Left renal pelvis (tissue), 4 donors: ENCODE data around the gene KRT83. TPM values are rescaled to one million over a fixed set of nuclear protein-coding genes. Genes with fewer than 3 reads are reported as not detected.
"Not testable (repeated sequence)": the region's sequence is repeated elsewhere in the genome, so short reads cannot be mapped to it uniquely, and the experiment has no call there.

Source experiments
- DNase-seq, 4 donors: peaks; one replicate each; pipeline ENCODE4 v3.0.0-alpha.2; 2013; ENCODE audit warnings: low read depth in 4 of 4, low spot score in 3 of 4
- polyA plus RNA-seq, 4 donors: library from polyadenylated mRNA; unstranded; fragments of 120-200 nt; gene quantifications; one replicate each; pipeline ENCODE4 v1.2.1, GENCODE V29; 2013; ENCODE audit not compliant: insufficient read length in 4 of 4

Gene KRT83
- polyA plus RNA-seq, 4 donors, result not detected

GRCh38 chr12:52334185-52334584 is 13.0 kb upstream of the KRT83 start:
- DNase-seq, result no peak

DNA sequence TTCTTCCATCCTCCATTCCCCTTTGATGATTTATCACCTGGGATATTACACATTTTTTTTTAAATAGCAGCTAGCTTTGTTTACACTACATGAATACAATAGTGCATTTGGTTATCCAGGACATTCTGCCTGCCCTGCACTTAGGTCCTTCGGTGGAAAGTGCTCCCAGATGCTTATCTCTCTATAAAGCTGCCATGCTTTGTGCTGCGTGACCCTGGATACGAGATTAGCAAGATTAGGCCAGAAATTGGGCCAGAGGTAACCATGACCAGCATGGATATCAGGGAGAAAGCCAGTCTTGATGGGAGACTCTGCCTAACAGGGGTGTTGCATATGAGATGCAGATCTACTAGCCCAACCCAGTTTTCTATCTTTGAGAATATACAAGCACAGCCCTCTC is 12.1 kb upstream of the KRT83 start:
- DNase-seq, result no peak

- no peak for DNase-seq
These were observed 11.2 kb upstream of the KRT83 start for GRCh38 chr12:52332381-52332780.

GRCh38 chr12:52331833-52332232 is 10.6 kb upstream of the KRT83 start:
- no peak for DNase-seq

DNA sequence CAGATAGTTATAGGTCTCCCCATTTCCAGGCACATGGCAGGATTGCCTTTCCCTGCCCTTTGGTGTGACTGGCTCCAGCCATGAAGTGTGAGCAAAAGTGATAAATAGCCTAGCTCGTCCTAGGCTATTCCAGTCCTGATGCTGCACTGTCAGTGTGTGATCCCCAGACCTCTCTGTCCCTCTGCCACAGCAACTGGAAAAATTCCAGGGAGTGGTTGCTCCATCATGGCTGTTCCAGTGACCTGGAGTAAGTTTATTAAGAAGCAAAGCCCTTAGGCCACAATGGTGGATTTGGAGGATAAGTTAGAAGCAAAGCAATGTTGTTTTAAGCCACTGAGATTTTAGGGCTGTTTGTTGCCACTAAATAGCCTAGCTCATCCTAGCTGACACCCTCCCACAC is 9.8 kb upstream of the KRT83 start:
- DNase-seq, result no peak

DNA sequence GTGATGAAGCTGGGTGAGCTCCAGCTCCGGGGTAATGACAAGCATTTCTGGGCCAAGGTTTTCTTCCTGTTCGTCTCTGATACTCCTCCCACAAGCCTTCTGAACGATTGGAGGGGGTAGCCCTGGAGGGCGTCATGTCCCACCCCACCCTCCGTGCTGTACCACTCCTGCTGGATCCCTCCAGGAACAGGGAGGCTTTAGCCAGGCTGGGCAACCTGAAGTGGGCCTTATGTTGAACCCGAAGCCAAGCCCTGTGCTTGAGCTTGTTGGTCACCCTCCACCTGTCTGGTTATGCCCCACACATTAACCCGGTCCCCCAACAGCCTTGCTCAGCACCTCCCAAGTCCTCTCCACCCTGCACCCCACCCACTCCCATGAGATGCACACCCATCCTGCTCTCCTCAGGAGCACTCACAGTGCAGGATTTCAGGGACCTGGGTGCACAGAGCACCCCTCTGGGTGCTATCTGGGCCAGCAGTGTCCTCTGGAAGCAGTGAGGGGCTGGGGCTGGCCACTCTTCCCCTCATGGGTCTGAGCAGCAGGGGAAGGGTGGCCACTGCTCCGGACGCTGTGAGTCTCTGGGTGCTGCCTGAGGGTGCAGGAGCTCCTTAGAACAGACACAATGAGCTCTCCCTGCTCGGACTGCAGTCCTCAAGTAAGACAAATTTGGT is 6.8 kb upstream of the KRT83 start:
- no peak for DNase-seq

DNA sequence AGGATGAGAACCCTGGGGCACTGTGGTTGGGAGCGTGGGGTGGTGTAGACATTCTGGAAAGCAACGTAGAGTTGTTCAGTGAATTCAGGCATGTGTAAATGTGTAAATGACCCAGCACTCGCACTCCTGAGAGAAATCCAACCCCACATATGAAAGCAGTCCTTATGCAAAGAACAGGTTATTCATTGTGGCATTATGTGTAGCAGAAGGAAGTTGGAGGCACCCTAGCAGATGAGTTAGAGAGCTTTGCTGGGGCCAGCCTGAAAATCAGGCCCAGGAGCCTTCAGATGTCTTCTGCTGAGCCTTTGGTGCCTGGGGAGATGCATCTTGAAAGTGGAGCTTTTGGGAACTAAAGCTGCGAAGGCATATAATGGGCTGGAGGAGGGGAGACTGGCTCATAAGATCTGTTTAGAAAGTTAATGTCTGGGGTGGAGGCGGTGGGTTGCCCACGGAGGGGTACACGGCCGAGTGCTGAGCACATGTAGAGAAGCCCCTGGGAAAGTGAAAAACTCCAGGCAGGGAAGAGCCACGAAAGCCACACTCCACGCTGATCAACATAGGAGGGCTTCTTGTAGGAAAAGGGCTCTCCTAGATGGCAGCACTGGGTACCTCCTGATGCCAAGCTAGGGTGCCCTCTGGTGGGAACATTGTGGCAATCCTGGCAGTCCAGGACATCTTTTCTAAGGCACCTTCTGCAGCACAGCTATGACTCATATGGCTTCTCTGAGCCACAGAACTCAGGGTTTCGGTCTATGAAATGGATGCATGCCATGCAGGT is 6.0 kb upstream of the KRT83 start:
- DNase-seq, result peak; percentile 48 to 58 (median 52)

- no peak for DNase-seq
These were observed 2.9 kb upstream of the KRT83 start for GRCh38 chr12:52324153-52324444.

- no peak for DNase-seq
These were observed 2.4 kb upstream of the KRT83 start for GRCh38 chr12:52323416-52324152.

GRCh38 chr12:52323001-52323400 is 1.8 kb upstream of the KRT83 start:
- no peak for DNase-seq

DNA sequence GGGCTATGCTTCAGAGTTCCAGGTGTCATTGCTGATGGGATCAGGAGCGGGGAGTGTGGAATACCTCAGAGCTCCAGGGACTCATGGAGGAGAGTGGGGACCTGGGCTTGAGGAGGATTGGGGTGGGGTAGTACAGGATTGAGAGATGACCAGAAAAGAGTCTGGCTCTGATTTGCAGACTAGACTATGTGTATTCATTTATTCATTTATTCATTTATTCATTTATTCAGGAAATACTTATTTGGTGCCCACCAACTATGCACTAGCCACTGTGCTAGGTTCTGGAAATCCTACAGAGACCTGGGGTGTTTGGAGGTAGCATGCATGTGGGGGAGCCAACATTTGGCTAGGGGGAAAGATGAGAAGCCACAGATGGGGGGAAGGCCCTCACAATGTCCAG is 871 bp upstream of the KRT83 start:
- no peak for DNase-seq

- DNase-seq, result no peak
These were observed 220 bp upstream of the KRT83 start for GRCh38 chr12:52321418-52321817.

DNA sequence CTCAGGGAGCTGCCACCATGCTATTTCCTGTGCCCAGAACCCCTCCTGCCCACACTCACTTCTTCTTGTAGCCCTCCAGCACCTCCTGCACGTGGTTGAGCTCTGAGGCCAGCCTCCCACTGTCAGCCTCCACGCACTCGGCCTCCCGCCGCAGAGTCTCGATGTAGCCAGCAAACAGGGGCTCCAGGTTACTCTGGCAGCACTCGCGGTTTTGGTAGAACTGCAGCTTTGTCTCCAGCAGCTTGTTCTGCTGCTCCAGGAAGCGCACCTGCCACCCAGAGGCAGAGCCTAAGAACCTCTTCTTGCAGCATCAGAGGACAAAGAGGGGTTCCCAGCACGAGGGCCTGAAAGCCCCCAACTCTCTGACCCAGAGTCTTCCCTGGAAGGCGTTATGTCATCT is 2.1 kb downstream of the KRT83 start:
- no peak for DNase-seq

GRCh38 chr12:52318241-52318990 is 2.8 kb downstream of the KRT83 start:
- DNase-seq, result no peak

GRCh38 chr12:52317468-52318052 is 3.6 kb downstream of the KRT83 start:
- DNase-seq, result no peak

- no peak for DNase-seq
These were observed 4.5 kb downstream of the KRT83 start for GRCh38 chr12:52316701-52317100.

GRCh38 chr12:52316290-52316689 is 4.9 kb downstream of the KRT83 start:
- no peak for DNase-seq

GRCh38 chr12:52315721-52316120 is 5.5 kb downstream of the KRT83 start:
- not testable (repeated sequence) for DNase-seq

DNA sequence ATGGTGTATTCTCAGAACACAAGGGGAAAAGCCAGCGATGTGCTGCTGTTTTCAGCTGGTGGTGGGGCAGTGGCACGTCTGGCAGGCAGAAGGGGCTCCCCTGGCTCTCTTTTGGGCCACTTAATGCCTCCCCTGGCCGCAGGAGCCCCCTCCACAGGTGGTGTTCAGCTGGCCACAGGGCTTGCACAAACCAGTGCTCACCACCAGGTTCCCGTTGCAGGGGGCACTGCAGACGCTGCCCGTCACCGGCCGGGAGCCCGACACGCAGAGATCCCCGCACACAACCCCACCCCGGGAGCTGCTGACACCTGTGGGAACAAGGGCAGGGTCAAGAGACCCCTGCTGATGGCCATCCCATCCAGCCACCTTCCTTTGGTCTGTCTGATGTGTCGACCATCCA is 6.7 kb downstream of the KRT83 start:
- no peak for DNase-seq

DNA sequence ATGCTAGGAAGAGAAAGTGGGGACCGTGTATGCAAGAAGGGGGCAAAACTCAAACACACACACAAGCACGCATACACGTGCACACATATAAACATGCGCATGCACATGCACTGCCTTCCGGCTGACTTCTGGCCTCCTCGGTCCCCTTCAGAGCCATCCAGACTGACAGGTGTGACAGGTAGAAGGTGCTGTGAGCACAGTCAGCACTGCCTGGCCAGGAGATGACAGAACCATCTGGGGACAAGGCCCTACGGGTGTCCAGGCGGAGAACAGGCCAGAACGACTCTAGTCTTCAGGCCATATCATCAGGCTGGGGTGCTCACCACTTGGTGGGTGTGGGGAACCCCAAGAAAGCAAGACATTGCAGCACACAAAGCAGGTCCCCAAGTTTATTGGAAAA is 7.3 kb downstream of the KRT83 start:
- DNase-seq, result no peak

DNA sequence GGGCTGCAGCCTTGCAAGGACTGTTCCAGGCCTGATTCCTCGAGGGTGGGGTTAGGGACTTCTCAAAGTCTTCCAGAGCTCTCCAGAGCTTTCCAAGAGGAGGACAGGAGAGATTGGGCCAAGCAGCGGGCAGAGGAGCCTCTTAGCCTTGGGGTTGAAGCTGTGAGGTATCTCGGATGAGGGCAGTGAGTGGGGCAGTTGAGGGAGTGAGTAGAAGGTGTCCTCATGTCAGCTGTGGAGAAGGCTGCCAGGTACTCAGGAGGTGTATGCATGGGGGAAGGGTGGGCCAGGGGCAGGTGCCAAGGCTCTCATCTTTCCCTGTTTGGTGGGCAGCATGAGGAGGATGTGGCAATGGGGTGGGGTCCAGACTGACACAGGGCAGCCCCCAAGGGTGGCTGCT is 7.7 kb downstream of the KRT83 start:
- DNase-seq, result no peak
